Keratinocyte (primary cell): Measurements from ENCODE around the gene LRRC8D. TPM values are rescaled to one million over a fixed set of nuclear protein-coding genes. Genes with fewer than 3 reads are reported as not detected.

Source experiments
- DNase-seq: peaks from one replicate; pipeline ENCODE4 v3.0.0-alpha.2; 2011; ENCODE audit warnings: low read depth, missing footprints, low spot score
- FAIRE-seq: peaks from 2 replicates; lab custom pipeline; 2011; peaks lifted over from hg19 to GRCh38; lab: Jason Lieb, UNC
- H2AFZ ChIP-seq: 2 replicates; pipeline ENCODE4 v1.6.0; 2012; ENCODE audit warnings: low read length, control low read depth, inconsistent platforms; ENCODE audit not compliant: control insufficient read depth
- H3K27ac ChIP-seq: 2 replicates; pipeline ENCODE4 v1.5.1; 2011; ENCODE audit warnings: low read length; ENCODE audit not compliant: control insufficient read depth, insufficient read depth
- H3K27me3 ChIP-seq: 3 replicates; pipeline ENCODE4 v1.6.0; 2011; ENCODE audit warnings: low read length; ENCODE audit not compliant: control insufficient read depth, insufficient read depth; ENCODE audit errors: extremely low read depth
- H3K36me3 ChIP-seq, 2 experiments: 2 replicates in 1 of 2; 3 replicates in 1 of 2; pipeline ENCODE4 v1.5.1; 2011; ENCODE audit warnings: low read length in 2 of 2, mild to moderate bottlenecking in 1 of 2; ENCODE audit not compliant: control insufficient read depth in 2 of 2, insufficient read depth in 2 of 2; ENCODE audit errors: extremely low read depth in 1 of 2
- H3K4me1 ChIP-seq: 3 replicates; pipeline ENCODE4 v1.5.1; 2011; ENCODE audit warnings: low read length; ENCODE audit not compliant: control insufficient read depth, insufficient read depth; ENCODE audit errors: extremely low read depth
- H3K4me2 ChIP-seq: 3 replicates; pipeline ENCODE4 v1.6.0; 2011; ENCODE audit warnings: low read depth, low read length; ENCODE audit not compliant: control insufficient read depth, insufficient read depth; ENCODE audit errors: extremely low read depth
- H3K4me3 ChIP-seq, 3 experiments: fragments of 200-600 bp in 1 of 3; sonication (generic) in 1 of 3; 2 replicates in 2 of 3; 3 replicates in 1 of 3; pipeline ENCODE4 v1.5.1; 2011 to 2016; ENCODE audit warnings: low read length in 3 of 3, mild to moderate bottlenecking in 3 of 3, control low read depth in 2 of 3, inconsistent platforms in 1 of 3, low read depth in 1 of 3, mixed read lengths in 1 of 3, mixed run types in 1 of 3, moderate library complexity in 1 of 3; ENCODE audit not compliant: control insufficient read depth in 2 of 3, insufficient read depth in 2 of 3; ENCODE audit errors: extremely low read depth in 1 of 3
- H3K79me2 ChIP-seq: 2 replicates; pipeline ENCODE4 v1.6.0; 2012; ENCODE audit warnings: low read length; ENCODE audit not compliant: control insufficient read depth, insufficient read depth
- H3K9ac ChIP-seq: 3 replicates; pipeline ENCODE4 v1.6.0; 2011; ENCODE audit warnings: low read length; ENCODE audit not compliant: control insufficient read depth, insufficient read depth; ENCODE audit errors: extremely low read depth
- H3K9me1 ChIP-seq: 3 replicates; pipeline ENCODE4 v1.6.0; 2011; ENCODE audit warnings: low read length; ENCODE audit not compliant: control insufficient read depth, insufficient read depth; ENCODE audit errors: extremely low read depth
- H3K9me3 ChIP-seq: 2 replicates; pipeline ENCODE4 v1.5.1; 2012; ENCODE audit warnings: low read depth, low read length; ENCODE audit not compliant: control insufficient read depth
- H4K20me1 ChIP-seq: 3 replicates; pipeline ENCODE4 v1.6.0; 2011; ENCODE audit warnings: low read length; ENCODE audit not compliant: control insufficient read depth, insufficient read depth; ENCODE audit errors: extremely low read depth
- EZH2 ChIP-seq: IDR thresholded peaks from one replicate; pipeline ENCODE4 v1.6.1; 2012; ENCODE audit warnings: inconsistent platforms, mild to moderate bottlenecking, low read length, moderate library complexity
- dilution Hi-C: fragments of 300-500 bp; cut with MboI; formaldehyde crosslinking; loops from one replicate; pipeline ENCODE4 v1.7.0; 2020; ENCODE audit warnings: low sequenced_read_pairs; ENCODE audit not compliant: extremely low pct_ligation_motif_present
- polyA plus RNA-seq, 5 experiments: library from polyadenylated mRNA; depleted of rRNA in 3 of 5; stranded (reverse) in 3 of 5; stranded (forward) in 1 of 5; unstranded in 1 of 5; fragments of >200 nt; gene quantifications; 1 replicate in 1 of 5; 2 replicates in 3 of 5; 3 replicates in 1 of 5; pipeline versions ENCODE4 v1.2.1 to v1.2.3, GENCODE V29; 2011 to 2012; ENCODE audit warnings: missing spikeins in 2 of 5, low read depth in 1 of 5, low replicate concordance in 1 of 5
- TF ChIP-seq, protein P1 (sequence below), 3 experiments: IDR thresholded peaks in 1 of 3; conservative IDR thresholded peaks in 1 of 3; optimal IDR thresholded peaks in 1 of 3; 2 replicates in 2 of 3; 3 replicates in 1 of 3; pipeline versions ENCODE3 to v1.5.1; 2011; ENCODE audit warnings: low read length in 3 of 3, mild to moderate bottlenecking in 3 of 3, moderate library complexity in 2 of 3, control low read depth in 1 of 3, inconsistent platforms in 1 of 3; ENCODE audit not compliant: insufficient read depth in 2 of 3; ENCODE audit errors: extremely low read depth in 1 of 3

The LRRC8D gene
- polyA plus RNA-seq, 1 donor (not counting 4 experiments of a cell fraction or from before 2014, with no cell fraction given), result 54.7 TPM

DNA sequence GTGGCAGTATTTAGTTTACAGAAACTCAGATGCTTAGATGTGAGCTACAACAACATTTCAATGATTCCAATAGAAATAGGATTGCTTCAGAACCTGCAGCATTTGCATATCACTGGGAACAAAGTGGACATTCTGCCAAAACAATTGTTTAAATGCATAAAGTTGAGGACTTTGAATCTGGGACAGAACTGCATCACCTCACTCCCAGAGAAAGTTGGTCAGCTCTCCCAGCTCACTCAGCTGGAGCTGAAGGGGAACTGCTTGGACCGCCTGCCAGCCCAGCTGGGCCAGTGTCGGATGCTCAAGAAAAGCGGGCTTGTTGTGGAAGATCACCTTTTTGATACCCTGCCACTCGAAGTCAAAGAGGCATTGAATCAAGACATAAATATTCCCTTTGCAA is 114.4 kb downstream of the LRRC8D start:
- Histone ChIP-seq H4K20me1 (no peaks in the 10 kb centered on the region), H3K9me1 (no peaks in the 10 kb centered on the region), H3K27me3 (no peaks in the 10 kb centered on the region), H3K79me2 (no peaks in the 10 kb centered on the region), H3K9ac (no peak overlapping the region), H2AFZ (no peak overlapping the region), H3K4me2 (no peak overlapping the region), H3K27ac (no peak overlapping the region), H3K4me3 (no peak overlapping the region), H3K9me3 (no peaks in the 10 kb centered on the region), H3K4me1 (peaks cover 4% of the 10 kb centered on the region), H3K36me3 (peaks cover 4 to 8% of the 10 kb centered on the region in 2 experiments)
- no peak for FAIRE-seq
- dilution Hi-C loops, result no loop called here
- TF ChIP-seq, protein P1, sequence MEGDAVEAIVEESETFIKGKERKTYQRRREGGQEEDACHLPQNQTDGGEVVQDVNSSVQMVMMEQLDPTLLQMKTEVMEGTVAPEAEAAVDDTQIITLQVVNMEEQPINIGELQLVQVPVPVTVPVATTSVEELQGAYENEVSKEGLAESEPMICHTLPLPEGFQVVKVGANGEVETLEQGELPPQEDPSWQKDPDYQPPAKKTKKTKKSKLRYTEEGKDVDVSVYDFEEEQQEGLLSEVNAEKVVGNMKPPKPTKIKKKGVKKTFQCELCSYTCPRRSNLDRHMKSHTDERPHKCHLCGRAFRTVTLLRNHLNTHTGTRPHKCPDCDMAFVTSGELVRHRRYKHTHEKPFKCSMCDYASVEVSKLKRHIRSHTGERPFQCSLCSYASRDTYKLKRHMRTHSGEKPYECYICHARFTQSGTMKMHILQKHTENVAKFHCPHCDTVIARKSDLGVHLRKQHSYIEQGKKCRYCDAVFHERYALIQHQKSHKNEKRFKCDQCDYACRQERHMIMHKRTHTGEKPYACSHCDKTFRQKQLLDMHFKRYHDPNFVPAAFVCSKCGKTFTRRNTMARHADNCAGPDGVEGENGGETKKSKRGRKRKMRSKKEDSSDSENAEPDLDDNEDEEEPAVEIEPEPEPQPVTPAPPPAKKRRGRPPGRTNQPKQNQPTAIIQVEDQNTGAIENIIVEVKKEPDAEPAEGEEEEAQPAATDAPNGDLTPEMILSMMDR (optimal IDR thresholded peaks at IDR 0.05 in 1 of 3, IDR thresholded peaks at IDR 0.05 in 1 of 3, conservative IDR thresholded peaks at IDR 0.05 in 1 of 3; ENCODE audit: extremely low read depth in 1 of 3, insufficient read depth in 2 of 3, low read length in 3 of 3), result no peak
- no peak for TF ChIP-seq EZH2
- no peak for DNase-seq

DNA sequence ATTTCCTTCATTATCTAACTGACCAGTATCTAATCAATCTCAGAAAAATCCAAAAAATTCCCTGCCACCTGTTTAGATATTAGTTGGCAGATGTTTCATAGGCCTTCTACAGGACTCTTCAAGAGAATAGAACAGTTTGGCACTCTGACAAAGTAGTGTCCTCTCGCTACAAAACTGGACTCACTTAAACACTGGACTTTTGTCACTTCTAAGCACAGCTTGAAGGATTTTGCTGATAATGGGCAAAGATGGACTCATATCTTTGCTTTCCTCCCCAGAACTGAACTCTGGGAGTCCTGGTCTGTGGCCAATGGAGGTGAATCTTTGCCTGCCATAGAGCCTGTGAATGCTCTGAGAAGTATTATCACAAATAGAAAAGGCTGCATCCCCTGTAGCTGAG is 115.9 kb downstream of the LRRC8D start:
- no peak for FAIRE-seq
- no peak overlapping the region for H3K27ac ChIP-seq
- dilution Hi-C loops, result no loop called here

More for the DNA sequence above, 115.9 kb downstream of the LRRC8D start:
- DNase-seq, result no peak
- H3K79me2 ChIP-seq, result no peaks in the 10 kb centered on the region
- H3K9ac ChIP-seq, result no peak overlapping the region
- no peaks in the 10 kb centered on the region for H3K9me3 ChIP-seq
- H2AFZ ChIP-seq, result no peak overlapping the region
- H3K27me3 ChIP-seq, result no peaks in the 10 kb centered on the region
- no peak overlapping the region for H3K4me3 ChIP-seq
- H3K4me1 ChIP-seq, result peaks cover 4% of the 10 kb centered on the region
- no peak for TF ChIP-seq EZH2
- TF ChIP-seq, protein P1 (optimal IDR thresholded peaks at IDR 0.05 in 1 of 3, IDR thresholded peaks at IDR 0.05 in 1 of 3, conservative IDR thresholded peaks at IDR 0.05 in 1 of 3; ENCODE audit: extremely low read depth in 1 of 3, insufficient read depth in 2 of 3, low read length in 3 of 3), result no peak
- H3K4me2 ChIP-seq, result no peak overlapping the region
- H4K20me1 ChIP-seq, result no peaks in the 10 kb centered on the region
- H3K9me1 ChIP-seq, result no peaks in the 10 kb centered on the region
- H3K36me3 ChIP-seq, result peaks cover 4 to 8% of the 10 kb centered on the region in 2 experiments
